SK-N-SH (cell line): ENCODE results near the gene FOXK2.

Experiments used
- FOXM1 ChIP-seq: IDR thresholded peaks from 2 replicates; pipeline ENCODE4 v1.4.0; 2012; ENCODE audit warnings: low read depth, mild to moderate bottlenecking
- TAF1 ChIP-seq: IDR thresholded peaks from 2 replicates; pipeline ENCODE4 v1.6.1; 2012; ENCODE audit warnings: low read depth, mild to moderate bottlenecking, low read length, moderate library complexity, borderline replicate concordance
- TF ChIP-seq, protein P1 (sequence below): fragments of 200-600 bp; sonication (generic); IDR thresholded peaks from 2 replicates; pipeline ENCODE4 v1.6.1; 2017; ENCODE audit warnings: antibody characterized with exemption, mild to moderate bottlenecking, moderate library complexity

DNA sequence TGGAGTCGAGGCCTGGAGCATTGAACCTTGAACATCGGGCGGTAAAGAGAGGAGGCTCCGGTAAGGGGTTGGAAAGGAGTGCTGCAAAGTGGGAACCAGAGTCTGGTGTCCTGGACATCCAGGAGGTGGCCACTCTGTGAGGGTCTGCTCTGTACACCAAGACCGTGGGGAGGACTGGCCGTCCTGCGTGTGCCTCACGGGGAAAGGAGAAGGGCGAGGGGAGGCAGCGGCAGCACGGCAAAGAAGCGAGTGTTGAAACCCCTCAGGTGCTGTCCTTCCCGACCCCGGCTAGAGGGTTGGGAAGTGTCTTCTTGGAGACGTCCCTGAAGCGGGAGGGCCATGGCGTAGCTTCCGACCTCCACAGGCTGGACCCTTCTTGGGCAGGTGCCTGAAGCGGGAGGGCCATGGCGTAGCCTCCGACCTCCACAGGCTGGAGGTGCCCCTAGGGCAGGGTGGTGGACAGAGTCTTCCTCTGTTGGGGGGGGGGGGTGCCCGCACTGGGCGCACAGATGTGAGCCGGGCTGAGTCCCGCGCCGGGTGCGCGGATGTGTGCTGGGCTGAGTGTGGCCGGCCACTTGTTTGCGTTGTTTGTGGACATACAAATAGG is 42.0 kb downstream of the FOXK2 start:
- TF ChIP-seq FOXM1: no peak
- TF ChIP-seq, protein P1, sequence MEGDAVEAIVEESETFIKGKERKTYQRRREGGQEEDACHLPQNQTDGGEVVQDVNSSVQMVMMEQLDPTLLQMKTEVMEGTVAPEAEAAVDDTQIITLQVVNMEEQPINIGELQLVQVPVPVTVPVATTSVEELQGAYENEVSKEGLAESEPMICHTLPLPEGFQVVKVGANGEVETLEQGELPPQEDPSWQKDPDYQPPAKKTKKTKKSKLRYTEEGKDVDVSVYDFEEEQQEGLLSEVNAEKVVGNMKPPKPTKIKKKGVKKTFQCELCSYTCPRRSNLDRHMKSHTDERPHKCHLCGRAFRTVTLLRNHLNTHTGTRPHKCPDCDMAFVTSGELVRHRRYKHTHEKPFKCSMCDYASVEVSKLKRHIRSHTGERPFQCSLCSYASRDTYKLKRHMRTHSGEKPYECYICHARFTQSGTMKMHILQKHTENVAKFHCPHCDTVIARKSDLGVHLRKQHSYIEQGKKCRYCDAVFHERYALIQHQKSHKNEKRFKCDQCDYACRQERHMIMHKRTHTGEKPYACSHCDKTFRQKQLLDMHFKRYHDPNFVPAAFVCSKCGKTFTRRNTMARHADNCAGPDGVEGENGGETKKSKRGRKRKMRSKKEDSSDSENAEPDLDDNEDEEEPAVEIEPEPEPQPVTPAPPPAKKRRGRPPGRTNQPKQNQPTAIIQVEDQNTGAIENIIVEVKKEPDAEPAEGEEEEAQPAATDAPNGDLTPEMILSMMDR: no peak
- no peak for TF ChIP-seq TAF1
